Natural killer cell (primary cell): Measurements from ENCODE around the gene ZCCHC8. TPM values are rescaled to one million over a fixed set of nuclear protein-coding genes. Genes with fewer than 3 reads are reported as not detected.
A peak's percentile ranks its signal among the peaks of the same experiment; 100 is the strongest.
"Not testable (repeated sequence)": the region's sequence is repeated elsewhere in the genome, so short reads cannot be mapped to it uniquely, and the experiment has no call there.

Source experiments
- ATAC-seq, 3 donors: fragments of 150-1000 bp in 2 of 3; fragments of 200-7000 bp in 1 of 3; cut with Tn5 transposase; 1 replicate in 1 of 3; 2 replicates in 2 of 3; pipeline ENCODE4 v1.10.0; 2021; ENCODE audit warnings: mild to moderate bottlenecking in 2 of 3, moderate library complexity in 2 of 3
- DNase-seq, 2 donors: peaks; one replicate each; pipeline versions ENCODE4 v3.0.0 to v3.0.0-alpha.2; 2013 to 2021; ENCODE audit warnings: mixed read lengths in 1 of 2
- H3K27ac ChIP-seq: one replicate; pipeline ENCODE4 v1.5.1; 2013; ENCODE audit warnings: mild to moderate bottlenecking, low read length
- H3K27me3 ChIP-seq: one replicate; pipeline ENCODE4 v1.6.1; 2013; ENCODE audit warnings: low read length; ENCODE audit not compliant: control insufficient read depth, insufficient read depth
- H3K36me3 ChIP-seq: one replicate; pipeline ENCODE4 v1.6.1; 2013; ENCODE audit warnings: low read length; ENCODE audit not compliant: control insufficient read depth, insufficient read depth
- H3K4me1 ChIP-seq: one replicate; pipeline ENCODE4 v1.6.1; 2013; ENCODE audit warnings: low read length; ENCODE audit not compliant: control insufficient read depth, insufficient read depth
- H3K4me3 ChIP-seq: one replicate; pipeline ENCODE4 v1.5.1; 2013; ENCODE audit warnings: low read length
- H3K9me3 ChIP-seq: one replicate; pipeline ENCODE4 v1.6.1; 2013; ENCODE audit warnings: low read length; ENCODE audit not compliant: control insufficient read depth, insufficient read depth
- H3K27ac Mint-ChIP-seq, 2 donors: one replicate each; pipeline ENCODE4 v1.8.0; 2022; ENCODE audit warnings: mild to moderate bottlenecking in 2 of 2, mixed read lengths in 2 of 2, moderate library complexity in 1 of 2
- H3K27me3 Mint-ChIP-seq, 2 donors: one replicate each; pipeline ENCODE4 v1.8.0; 2022; ENCODE audit warnings: low read depth in 2 of 2, mixed read lengths in 2 of 2
- H3K36me3 Mint-ChIP-seq: one replicate; pipeline ENCODE4 v1.8.0; 2022; ENCODE audit warnings: mixed read lengths
- H3K4me1 Mint-ChIP-seq, 2 donors: one replicate each; pipeline ENCODE4 v1.8.0; 2022; ENCODE audit warnings: mixed read lengths in 2 of 2
- H3K4me3 Mint-ChIP-seq: one replicate; pipeline ENCODE4 v1.8.0; 2022; ENCODE audit warnings: mild to moderate bottlenecking, moderate library complexity, mixed read lengths
- H3K9me3 Mint-ChIP-seq, 2 donors: one replicate each; pipeline ENCODE4 v1.8.0; 2022; ENCODE audit warnings: mixed read lengths in 2 of 2
- CTCF ChIP-seq: fragments of 200-600 bp; IDR thresholded peaks from one replicate; pipeline ENCODE4 v1.8.0; 2022; ENCODE audit warnings: antibody characterized with exemption
- WGBS: methylation state at CpG from one replicate; pipeline ENCODE4 v1.1.7; 2013; ENCODE audit warnings: missing lambda C conversion rate; ENCODE audit not compliant: insufficient coverage; 5-methylcytosine and 5-hydroxymethylcytosine counted together
- intact Hi-C: fragments of 100-400 bp; cut with micrococcal nuclease; formaldehyde crosslinking; loops from one replicate; pipeline ENCODE4 v1.14.2; 2022
- total RNA-seq, 4 donors: library from RNA; stranded (reverse); fragments of 120-200 nt in 1 of 4; gene quantifications; one replicate each; pipeline versions ENCODE4 v1.2.3 to v1.2.4, GENCODE V29; 2013 to 2022

The ZCCHC8 gene
- total RNA-seq, 3 donors from 2014 or later (not counting 1 experiment from before 2014, with no cell fraction given): 57.7 to 71.6 (median 66.6) TPM

DNA sequence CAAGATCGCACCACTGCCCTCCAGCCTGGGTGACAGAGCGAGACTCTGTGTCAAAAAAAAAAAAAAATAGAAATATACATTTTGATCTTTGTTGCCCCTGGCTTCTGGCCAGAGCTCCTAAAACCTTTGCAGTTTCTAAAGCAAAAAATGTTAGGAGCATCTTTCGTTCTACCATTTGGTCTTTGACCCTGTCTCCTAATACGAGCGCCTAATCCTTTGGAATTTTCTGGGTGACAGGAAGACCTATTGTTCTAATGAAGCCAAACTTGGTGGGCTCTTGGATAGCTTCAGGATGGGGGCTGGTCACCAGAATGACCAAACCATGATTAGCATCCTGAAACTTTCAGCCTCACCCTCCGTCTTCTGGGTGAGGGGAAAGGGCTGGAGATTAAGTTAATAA lies 46.0 kb downstream of the ZCCHC8 start:
- H3K4me3 ChIP-seq: no peak overlapping the region
- no peak overlapping the region for H3K27ac Mint-ChIP-seq
- intact Hi-C loops: no loop called here
- H3K27me3 ChIP-seq: no peaks in the 10 kb centered on the region
- ATAC-seq (no peak), DNase-seq (no peak)
- 74% methylated on average over 6 of the region's 6 CpGs for WGBS
- H3K9me3 ChIP-seq: no peaks in the 10 kb centered on the region
- no peak overlapping the region for H3K4me3 Mint-ChIP-seq
- H3K27ac ChIP-seq: no peak overlapping the region
- no peaks in the 10 kb centered on the region for H3K27me3 Mint-ChIP-seq
- H3K4me1 ChIP-seq: peaks cover 19% of the 10 kb centered on the region
- no peak for TF ChIP-seq CTCF
- H3K4me1 Mint-ChIP-seq: peaks cover 17 to 19% of the 10 kb centered on the region in 2 donors
- no peaks in the 10 kb centered on the region for H3K36me3 ChIP-seq
- no peaks in the 10 kb centered on the region for H3K9me3 Mint-ChIP-seq
- no peaks in the 10 kb centered on the region for H3K36me3 Mint-ChIP-seq

- intact Hi-C loops: no loop called here
- H3K4me3 Mint-ChIP-seq: peak overlapping the region; percentile 4
- peak overlapping the region; percentile 87 to 97 for H3K27ac Mint-ChIP-seq
These were observed 46.4 kb downstream of the ZCCHC8 start for GRCh38 chr12:122454250-122454721.

GRCh38 chr12:122452701-122453285 lies 47.9 kb downstream of the ZCCHC8 start:
- ATAC-seq (no peak), DNase-seq (peak in 1 of 2 donors; percentile 44)
- intact Hi-C loops: no loop called here
- Mint-ChIP-seq H3K9me3 (no peaks in the 10 kb centered on the region), H3K27me3 (no peaks in the 10 kb centered on the region), H3K27ac (peak overlapping the region; percentile 87 to 97), H3K4me1 (peaks cover 17 to 19% of the 10 kb centered on the region in 2 donors), H3K36me3 (no peaks in the 10 kb centered on the region), H3K4me3 (peak overlapping the region; percentile 77)
- 90% methylated on average over 8 of the region's 11 CpGs for WGBS
- H3K36me3 ChIP-seq: no peaks in the 10 kb centered on the region
- no peaks in the 10 kb centered on the region for H3K9me3 ChIP-seq
- H3K4me1 ChIP-seq: peaks cover 19% of the 10 kb centered on the region
- peak overlapping the region; percentile 83 for H3K27ac ChIP-seq
- no peaks in the 10 kb centered on the region for H3K27me3 ChIP-seq
- no peak overlapping the region for H3K4me3 ChIP-seq
- no peak for TF ChIP-seq CTCF

More at GRCh38 chr12:122454250-122454721, 46.4 kb downstream of the ZCCHC8 start:
- no peak for TF ChIP-seq CTCF
- H3K4me1 ChIP-seq: peaks cover 19% of the 10 kb centered on the region
- Mint-ChIP-seq H3K27me3 (no peaks in the 10 kb centered on the region), H3K36me3 (no peaks in the 10 kb centered on the region), H3K9me3 (no peaks in the 10 kb centered on the region), H3K4me1 (peaks cover 17 to 19% of the 10 kb centered on the region in 2 donors)
- H3K27ac ChIP-seq: peak overlapping the region; percentile 83
- H3K4me3 ChIP-seq: no peak overlapping the region
- H3K36me3 ChIP-seq: no peaks in the 10 kb centered on the region
- H3K27me3 ChIP-seq: no peaks in the 10 kb centered on the region
- no peak for ATAC-seq
- H3K9me3 ChIP-seq: no peaks in the 10 kb centered on the region
- 97% methylated on average over 12 of the region's 12 CpGs for WGBS
- DNase-seq: no peak

- Mint-ChIP-seq H3K9me3 (no peaks in the 10 kb centered on the region), H3K4me1 (peaks cover 17 to 19% of the 10 kb centered on the region in 2 donors), H3K36me3 (no peaks in the 10 kb centered on the region), H3K4me3 (no peak overlapping the region), H3K27me3 (no peaks in the 10 kb centered on the region), H3K27ac (no peak overlapping the region)
- WGBS: 90% methylated on average over 2 of the region's 2 CpGs
- no peaks in the 10 kb centered on the region for H3K9me3 ChIP-seq
- no peak overlapping the region for H3K4me3 ChIP-seq
- intact Hi-C loops: no loop called here
- no peaks in the 10 kb centered on the region for H3K36me3 ChIP-seq
- H3K27me3 ChIP-seq: no peaks in the 10 kb centered on the region
- no peak for TF ChIP-seq CTCF
- no peak overlapping the region for H3K27ac ChIP-seq
- peaks cover 18% of the 10 kb centered on the region for H3K4me1 ChIP-seq
- ATAC-seq (no peak), DNase-seq (no peak)
These were observed 51.4 kb downstream of the ZCCHC8 start for GRCh38 chr12:122449317-122449716.

- H3K4me1 ChIP-seq, H3K4me1 Mint-ChIP-seq, H3K27me3 ChIP-seq, ATAC-seq, H3K27me3 Mint-ChIP-seq, H3K36me3 ChIP-seq, H3K36me3 Mint-ChIP-seq, DNase-seq, H3K4me3 Mint-ChIP-seq, H3K4me3 ChIP-seq, H3K27ac Mint-ChIP-seq, intact Hi-C loops, H3K27ac ChIP-seq, H3K9me3 ChIP-seq, H3K9me3 Mint-ChIP-seq: not testable (repeated sequence)
- 95% methylated on average over 2 of the region's 3 CpGs for WGBS
These were observed 52.9 kb downstream of the ZCCHC8 start for GRCh38 chr12:122447825-122448224.
